DOHH2 (cell line): ENCODE measurements around the gene BHLHE23.

Experiments used
- EZH2phosphoT487 ChIP-seq: fragments of 200-600 bp; sonication (generic); IDR thresholded peaks from 2 replicates; pipeline ENCODE4 v1.6.1; 2017; ENCODE audit warnings: borderline replicate concordance, mild to moderate bottlenecking, antibody characterized with exemption, low read length, moderate library complexity, mixed read lengths
- TF ChIP-seq, protein P1 (sequence below): fragments of 200-600 bp; sonication (generic); IDR thresholded peaks from one replicate; pipeline ENCODE4 v1.5.1; 2014; ENCODE audit warnings: antibody characterized with exemption, mild to moderate bottlenecking, low read depth, low read length; ENCODE audit not compliant: poor library complexity, severe bottlenecking

- TF ChIP-seq, protein P1, sequence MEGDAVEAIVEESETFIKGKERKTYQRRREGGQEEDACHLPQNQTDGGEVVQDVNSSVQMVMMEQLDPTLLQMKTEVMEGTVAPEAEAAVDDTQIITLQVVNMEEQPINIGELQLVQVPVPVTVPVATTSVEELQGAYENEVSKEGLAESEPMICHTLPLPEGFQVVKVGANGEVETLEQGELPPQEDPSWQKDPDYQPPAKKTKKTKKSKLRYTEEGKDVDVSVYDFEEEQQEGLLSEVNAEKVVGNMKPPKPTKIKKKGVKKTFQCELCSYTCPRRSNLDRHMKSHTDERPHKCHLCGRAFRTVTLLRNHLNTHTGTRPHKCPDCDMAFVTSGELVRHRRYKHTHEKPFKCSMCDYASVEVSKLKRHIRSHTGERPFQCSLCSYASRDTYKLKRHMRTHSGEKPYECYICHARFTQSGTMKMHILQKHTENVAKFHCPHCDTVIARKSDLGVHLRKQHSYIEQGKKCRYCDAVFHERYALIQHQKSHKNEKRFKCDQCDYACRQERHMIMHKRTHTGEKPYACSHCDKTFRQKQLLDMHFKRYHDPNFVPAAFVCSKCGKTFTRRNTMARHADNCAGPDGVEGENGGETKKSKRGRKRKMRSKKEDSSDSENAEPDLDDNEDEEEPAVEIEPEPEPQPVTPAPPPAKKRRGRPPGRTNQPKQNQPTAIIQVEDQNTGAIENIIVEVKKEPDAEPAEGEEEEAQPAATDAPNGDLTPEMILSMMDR, result no peak
- TF ChIP-seq EZH2phosphoT487, result no peak
These were observed 42.4 kb upstream of the BHLHE23 start for GRCh38 chr20:63049191-63049518.
